Mesenchymal stem cell (in vitro differentiated cells and primary cell): ENCODE results near the gene IFT20.

Experiments used
- DNase-seq: peaks from one replicate; pipeline ENCODE4 v3.0.0-alpha.2; 2013
- H2AFZ ChIP-seq: one replicate; pipeline ENCODE4 v1.6.1; 2013; ENCODE audit warnings: low read depth, mild to moderate bottlenecking, control low read depth, inconsistent platforms, low read length, moderate library complexity
- H2AK5ac ChIP-seq: 2 replicates; pipeline ENCODE4 v1.6.1; 2013; ENCODE audit warnings: low read length, moderate library complexity, mild to moderate bottlenecking, inconsistent platforms; ENCODE audit not compliant: severe bottlenecking
- H2BK120ac ChIP-seq: one replicate; pipeline ENCODE4 v1.6.1; 2013; ENCODE audit warnings: low read depth, mild to moderate bottlenecking, inconsistent platforms, low read length, moderate library complexity
- H2BK12ac ChIP-seq, 2 experiments: one replicate each; pipeline ENCODE4 v1.6.1; 2013; ENCODE audit warnings: inconsistent platforms in 2 of 2, low read length in 2 of 2, mild to moderate bottlenecking in 2 of 2, moderate library complexity in 2 of 2, control low read depth in 1 of 2
- H2BK15ac ChIP-seq: one replicate; pipeline ENCODE4 v1.6.1; 2013; ENCODE audit warnings: mild to moderate bottlenecking, low read depth, inconsistent platforms; ENCODE audit not compliant: poor library complexity, severe bottlenecking
- H2BK5ac ChIP-seq: 2 replicates; pipeline ENCODE4 v1.6.1; 2013; ENCODE audit warnings: low read depth, mild to moderate bottlenecking, low read length, control low read depth, inconsistent platforms; ENCODE audit not compliant: poor library complexity, severe bottlenecking
- H3K14ac ChIP-seq, 2 experiments: one replicate each; pipeline ENCODE4 v1.6.1; 2013; ENCODE audit warnings: inconsistent platforms in 2 of 2, low read length in 2 of 2, control low read depth in 1 of 2, mild to moderate bottlenecking in 1 of 2, moderate library complexity in 1 of 2
- H3K18ac ChIP-seq, 2 experiments: one replicate each; pipeline ENCODE4 v1.6.1; 2013; ENCODE audit warnings: inconsistent platforms in 2 of 2, low read length in 2 of 2, control low read depth in 1 of 2, low read depth in 1 of 2, mild to moderate bottlenecking in 1 of 2
- H3K23ac ChIP-seq, 2 experiments: one replicate each; pipeline ENCODE4 v1.6.1; 2013; ENCODE audit warnings: inconsistent platforms in 2 of 2, low read length in 2 of 2, mild to moderate bottlenecking in 2 of 2, moderate library complexity in 2 of 2, control low read depth in 1 of 2
- H3K27ac ChIP-seq: 2 replicates; pipeline ENCODE4 v1.5.1; 2013; ENCODE audit warnings: mild to moderate bottlenecking, moderate library complexity, low read length, control low read depth, inconsistent platforms; ENCODE audit not compliant: poor library complexity, severe bottlenecking
- H3K27me3 ChIP-seq, 2 experiments: 2 replicates each; pipeline versions ENCODE4 v1.6.1 to v1.7.0; 2013; ENCODE audit warnings: low read length in 2 of 2, mild to moderate bottlenecking in 2 of 2, moderate library complexity in 2 of 2, control low read depth in 1 of 2, inconsistent platforms in 1 of 2; ENCODE audit not compliant: control insufficient read depth in 1 of 2, insufficient read depth in 1 of 2
- H3K36me3 ChIP-seq, 2 experiments: 2 replicates each; pipeline versions ENCODE4 v1.6.1 to v1.7.0; 2013; ENCODE audit warnings: low read length in 2 of 2, control low read depth in 1 of 2, inconsistent platforms in 1 of 2, low read depth in 1 of 2, mild to moderate bottlenecking in 1 of 2; ENCODE audit not compliant: insufficient read depth in 2 of 2, control insufficient read depth in 1 of 2
- H3K4ac ChIP-seq, 2 experiments: one replicate each; pipeline ENCODE4 v1.6.1; 2013; ENCODE audit warnings: inconsistent platforms in 2 of 2, low read length in 2 of 2, mild to moderate bottlenecking in 2 of 2, moderate library complexity in 2 of 2, control low read depth in 1 of 2, low read depth in 1 of 2
- H3K4me1 ChIP-seq: 2 replicates; pipeline ENCODE4 v1.6.1; 2013; ENCODE audit warnings: low read depth, low read length, control low read depth; ENCODE audit not compliant: control insufficient read depth, insufficient read depth
- H3K4me2 ChIP-seq: 2 replicates; pipeline ENCODE4 v1.6.1; 2013; ENCODE audit warnings: low read length, mild to moderate bottlenecking, inconsistent platforms; ENCODE audit not compliant: poor library complexity, severe bottlenecking
- H3K4me3 ChIP-seq, 2 experiments: 2 replicates each; pipeline versions ENCODE4 v1.5.1 to v1.7.0; 2013; ENCODE audit warnings: low read length in 2 of 2, mild to moderate bottlenecking in 2 of 2, control low read depth in 1 of 2, low read depth in 1 of 2; ENCODE audit not compliant: insufficient read depth in 1 of 2
- H3K79me1 ChIP-seq: replicated peaks from 2 replicates; pipeline ENCODE4 v1.6.1; 2013; ENCODE audit warnings: mild to moderate bottlenecking, control low read depth, low read length, inconsistent platforms; ENCODE audit not compliant: poor library complexity, severe bottlenecking
- H3K9ac ChIP-seq: 2 replicates; pipeline ENCODE4 v1.7.0; 2013; ENCODE audit warnings: mild to moderate bottlenecking, low read length, moderate library complexity
- H3K9me3 ChIP-seq: 2 replicates; pipeline ENCODE4 v1.7.0; 2013; ENCODE audit warnings: mild to moderate bottlenecking, low read length; ENCODE audit not compliant: control insufficient read depth
- H4K8ac ChIP-seq: one replicate; pipeline ENCODE4 v1.6.1; 2013; ENCODE audit warnings: inconsistent platforms, mild to moderate bottlenecking, low read length, moderate library complexity
- H4K91ac ChIP-seq: one replicate; pipeline ENCODE4 v1.6.1; 2013; ENCODE audit warnings: mild to moderate bottlenecking, low read length, inconsistent platforms
- WGBS: methylation state at CpG from one replicate; pipeline ENCODE4 v1.1.7; 2013; ENCODE audit warnings: mixed read lengths; 5-methylcytosine and 5-hydroxymethylcytosine counted together

Gene IFT20

GRCh38 chr17:28370035-28370743 is 34.9 kb upstream of the IFT20 start, which contains the start of gene VTN:
Gene VTN (minus strand): TSS chr17:28370307. CDS start chr17:28370203, 104 bp downstream.
- 34% methylated on average over 6 of the region's 8 CpGs for WGBS
- H3K18ac ChIP-seq = peak within 1 kb of the TSS in 1 of 2 experiments; percentile 21

DNA sequence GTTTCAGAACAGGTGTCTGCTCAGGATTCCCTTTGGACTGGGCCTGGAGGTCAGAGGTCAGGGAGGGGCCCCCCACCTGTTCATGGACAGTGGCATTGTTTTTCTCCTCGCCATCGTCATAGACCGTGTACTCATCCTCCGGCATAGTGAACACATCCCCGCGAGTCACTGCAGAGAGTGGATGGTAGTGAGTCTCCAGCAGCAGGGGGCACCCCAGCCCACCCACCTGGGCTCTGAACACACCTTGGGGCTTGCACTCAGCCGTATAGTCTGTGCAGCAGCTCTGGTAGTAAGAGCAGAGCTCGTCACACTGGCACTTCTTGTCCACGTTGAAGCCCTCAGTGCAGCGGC is 34.4 kb upstream of the IFT20 start:
- Histone ChIP-seq H4K8ac (no peak overlapping the region), H4K91ac (no peak overlapping the region), H2BK5ac (no peak overlapping the region), H3K4me2 (no peak overlapping the region), H2BK120ac (no peak overlapping the region), H3K14ac (no peak overlapping the region), H2AFZ (no peak overlapping the region), H3K4ac (no peak overlapping the region), H3K9ac (no peak overlapping the region), H2BK15ac (no peak overlapping the region), H3K4me3 (no peak overlapping the region), H2BK12ac (no peak overlapping the region), H3K36me3 (peaks cover 3 to 21% of the 10 kb centered on the region in 2 experiments), H3K79me1 (peaks cover under 1% of the 10 kb centered on the region), H3K18ac (peak overlapping the region in 1 of 2 experiments; percentile 21), H3K27ac (no peak overlapping the region), H3K27me3 (peaks cover 0 to 11% of the 10 kb centered on the region in 2 experiments), H3K9me3 (no peaks in the 10 kb centered on the region), H3K4me1 (peaks cover 21% of the 10 kb centered on the region), H2AK5ac (no peak overlapping the region), H3K23ac (no peak overlapping the region)
- WGBS = 78% methylated on average over 10 of the region's 10 CpGs
- no peak for DNase-seq

More at GRCh38 chr17:28370035-28370743, 34.9 kb upstream of the IFT20 start, which contains the start of gene VTN:
- Histone ChIP-seq H2BK15ac (no peak within 1 kb of the TSS), H2AK5ac (no peak within 1 kb of the TSS), H3K79me1 (no peaks in the 10 kb centered on the region), H3K14ac (no peak within 1 kb of the TSS), H3K27me3 (peaks cover 0 to 11% of the 10 kb centered on the region in 2 experiments), H2BK120ac (no peak within 1 kb of the TSS), H3K23ac (no peak within 1 kb of the TSS), H4K91ac (no peak within 1 kb of the TSS), H3K27ac (peak within 1 kb of the TSS; percentile 15), H3K4ac (no peak within 1 kb of the TSS), H3K4me2 (peak within 1 kb of the TSS; percentile 87), H3K4me3 (peak within 1 kb of the TSS in 1 of 2 experiments; percentile 81), H3K36me3 (peaks cover 0 to 16% of the 10 kb centered on the region in 2 experiments), H3K9me3 (no peaks in the 10 kb centered on the region), H2BK12ac (no peak within 1 kb of the TSS), H3K9ac (peak within 1 kb of the TSS; percentile 33), H2BK5ac (no peak within 1 kb of the TSS), H4K8ac (no peak within 1 kb of the TSS), H3K4me1 (peaks cover 21% of the 10 kb centered on the region), H2AFZ (no peak within 1 kb of the TSS)
- DNase-seq = peak; percentile 50

GRCh38 chr17:28368915-28369683 is 33.8 kb upstream of the IFT20 start:
- Histone ChIP-seq H3K23ac (no peak overlapping the region), H2BK120ac (no peak overlapping the region), H3K14ac (no peak overlapping the region), H2AK5ac (no peak overlapping the region), H3K4me1 (peaks cover 21% of the 10 kb centered on the region), H3K36me3 (peaks cover 9 to 27% of the 10 kb centered on the region in 2 experiments), H3K18ac (no peak overlapping the region), H2BK12ac (no peak overlapping the region), H2BK5ac (no peak overlapping the region), H3K27ac (no peak overlapping the region), H3K4ac (no peak overlapping the region), H4K8ac (no peak overlapping the region), H3K79me1 (peaks cover 2% of the 10 kb centered on the region), H3K4me3 (no peak overlapping the region), H3K4me2 (no peak overlapping the region), H3K27me3 (peaks cover 0 to 11% of the 10 kb centered on the region in 2 experiments), H4K91ac (no peak overlapping the region), H2BK15ac (no peak overlapping the region), H2AFZ (no peak overlapping the region), H3K9ac (no peak overlapping the region), H3K9me3 (no peaks in the 10 kb centered on the region)
- DNase-seq = no peak
- WGBS = 97% methylated on average over 23 of the region's 23 CpGs

DNA sequence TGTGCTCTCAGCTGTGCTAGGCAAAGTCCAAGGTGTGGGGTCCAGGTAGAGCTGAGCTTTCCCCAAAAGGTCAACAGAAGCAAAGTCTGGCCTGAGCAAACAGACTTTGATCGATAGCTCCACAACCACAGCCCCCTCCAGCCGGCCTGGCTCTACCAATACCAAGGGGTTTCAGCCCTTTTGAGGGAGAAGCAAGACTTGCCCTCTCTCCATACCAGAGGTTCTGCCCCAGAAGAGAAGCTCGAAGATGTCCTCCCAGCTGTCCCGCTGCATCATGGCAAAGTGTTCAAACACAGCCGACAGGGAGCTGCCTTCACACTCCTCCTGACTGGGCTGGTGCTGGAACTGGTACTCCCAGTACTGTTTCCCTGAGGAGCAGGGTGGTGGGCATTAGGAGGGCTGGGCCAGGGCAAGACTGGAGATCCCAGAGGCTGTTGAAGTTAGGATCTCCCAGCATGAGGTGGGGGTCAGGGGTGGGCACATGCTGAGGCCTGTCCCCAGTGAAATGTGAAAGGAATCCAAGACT is 33.1 kb upstream of the IFT20 start:
- H4K8ac ChIP-seq = no peak overlapping the region
- no peak overlapping the region for H2AFZ ChIP-seq
- H3K9ac ChIP-seq = no peak overlapping the region
- H3K4ac ChIP-seq = no peak overlapping the region
- no peak overlapping the region for H2BK12ac ChIP-seq
- peaks cover 16 to 34% of the 10 kb centered on the region in 2 experiments for H3K36me3 ChIP-seq
- no peak overlapping the region for H3K4me3 ChIP-seq
- no peak overlapping the region for H3K4me2 ChIP-seq
- no peak overlapping the region for H3K23ac ChIP-seq
- H2AK5ac ChIP-seq = no peak overlapping the region
- H2BK5ac ChIP-seq = no peak overlapping the region
- H3K27ac ChIP-seq = no peak overlapping the region
- WGBS = 92% methylated on average over 5 of the region's 5 CpGs
- H2BK120ac ChIP-seq = no peak overlapping the region
- no peak overlapping the region for H2BK15ac ChIP-seq
- peaks cover 2% of the 10 kb centered on the region for H3K79me1 ChIP-seq
- no peak overlapping the region for H3K18ac ChIP-seq
- no peaks in the 10 kb centered on the region for H3K9me3 ChIP-seq
- H3K4me1 ChIP-seq = peaks cover 21% of the 10 kb centered on the region
- no peak for DNase-seq
- H3K14ac ChIP-seq = no peak overlapping the region
- peaks cover 0 to 9% of the 10 kb centered on the region in 2 experiments for H3K27me3 ChIP-seq
- no peak overlapping the region for H4K91ac ChIP-seq
